HCT116 (cell line): ENCODE data around the gene RNF227. TPM values are rescaled to one million over a fixed set of nuclear protein-coding genes. Genes with fewer than 3 reads are reported as not detected.

Source experiments
- ATAC-seq: fragments of 200-7000 bp; cut with Tn5 transposase; 2 replicates; pipeline ENCODE4 v1.9.1; 2020; ENCODE audit warnings: mild to moderate bottlenecking, moderate library complexity
- BruUV-seq: library from RNA; stranded (reverse); fragments of 400-500 nt; replicated peaks from 2 replicates; lab custom pipeline; 2021; lab: Mats Ljungman, UMichigan
- CTCF ChIA-PET: fragments of 300-600 bp; sonication (Branson Sonifier 250); formaldehyde crosslinking; loops from one replicate; lab custom pipeline; 2021; ENCODE audit warnings: antibody characterized with exemption; lab: Charles Lee
- POLR2A ChIA-PET: fragments of 300-600, 350-600 bp; sonication (Branson Sonifier 250); formaldehyde crosslinking; loops from one replicate; lab custom pipeline; 2021; ENCODE audit warnings: antibody characterized with exemption; lab: Charles Lee
- RAD21 ChIA-PET, 2 experiments: fragments of 300-600 bp; sonication (Branson Sonifier 250); formaldehyde crosslinking; loops; one replicate each; lab custom pipeline; 2023; ENCODE audit warnings: low total read pairs in 2 of 2; ENCODE audit not compliant: uncharacterized antibody in 2 of 2, unreplicated experiment in 2 of 2, low non-redundant PET in 1 of 2; lab: Charles Lee
- DNase-seq: peaks from one replicate; pipeline ENCODE4 v3.0.0-alpha.2; 2010; ENCODE audit warnings: low read depth, low spot score
- H2AFZ ChIP-seq: fragments of 200-600 bp; shearing (Covaris generic), sonication (generic); 2 replicates; pipeline ENCODE4 v1.6.1; 2017; ENCODE audit warnings: low read depth, mixed run types, mixed read lengths, antibody characterized with exemption, low read length; ENCODE audit not compliant: poor library complexity, severe bottlenecking
- H3K27ac ChIP-seq: 2 replicates; pipeline ENCODE4 v1.5.1; 2012; ENCODE audit warnings: low read depth, low read length
- H3K27me3 ChIP-seq: fragments of 200-600 bp; sonication (generic); 2 replicates; pipeline ENCODE4 v1.6.1; 2016; ENCODE audit warnings: mixed run types, low read length, mixed read lengths; ENCODE audit not compliant: insufficient read depth
- H3K36me3 ChIP-seq, 2 experiments: fragments of 200-500 bp in 1 of 2; fragments of 200-600 bp in 1 of 2; sonication (Bioruptor generic) in 1 of 2; sonication (generic) in 1 of 2; 2 replicates each; pipeline versions ENCODE4 v1.5.1 to v1.6.1; 2014 to 2016; ENCODE audit warnings: low read length in 2 of 2, inconsistent platforms in 1 of 2, mixed read lengths in 1 of 2, mixed run types in 1 of 2; ENCODE audit not compliant: insufficient read depth in 2 of 2, control insufficient read depth in 1 of 2
- H3K4me1 ChIP-seq, 2 experiments: fragments of 200-600 bp in 1 of 2; sonication (generic) in 1 of 2; 2 replicates each; pipeline versions ENCODE4 v1.5.1 to v1.6.1; 2012 to 2017; ENCODE audit warnings: low read length in 2 of 2, inconsistent platforms in 1 of 2, mild to moderate bottlenecking in 1 of 2, mixed read lengths in 1 of 2, mixed run types in 1 of 2, moderate library complexity in 1 of 2; ENCODE audit not compliant: insufficient read depth in 2 of 2, control insufficient read depth in 1 of 2
- H3K4me2 ChIP-seq: fragments of 200-600 bp; sonication (generic); 2 replicates; pipeline ENCODE4 v1.6.1; 2017; ENCODE audit warnings: mixed run types, low read length, mixed read lengths
- H3K4me3 ChIP-seq, 2 experiments: fragments of 200-600 bp in 1 of 2; sonication (generic) in 1 of 2; replicated peaks in 1 of 2; 2 replicates each; pipeline ENCODE4 v1.5.1; 2011 to 2016; ENCODE audit warnings: low read length in 2 of 2, control low read depth in 1 of 2, low read depth in 1 of 2, mild to moderate bottlenecking in 1 of 2, mixed read lengths in 1 of 2, mixed run types in 1 of 2
- H3K79me2 ChIP-seq: fragments of 200-600 bp; sonication (generic); 2 replicates; pipeline ENCODE4 v1.6.1; 2017; ENCODE audit warnings: mild to moderate bottlenecking, mixed run types, low read length, moderate library complexity, mixed read lengths; ENCODE audit not compliant: insufficient read depth
- H3K9ac ChIP-seq: fragments of 200-600 bp; sonication (generic); 2 replicates; pipeline ENCODE4 v1.6.1; 2016; ENCODE audit warnings: low read length, mixed read lengths
- H3K9me2 ChIP-seq: fragments of 200-600 bp; sonication (generic), shearing (Covaris generic); 2 replicates; pipeline ENCODE4 v1.6.1; 2017; ENCODE audit warnings: mixed run types, mild to moderate bottlenecking, moderate library complexity; ENCODE audit not compliant: insufficient read depth
- H3K9me3 ChIP-seq, 2 experiments: fragments of 200-500 bp in 1 of 2; fragments of 200-600 bp in 1 of 2; sonication (Bioruptor generic) in 1 of 2; sonication (generic) in 1 of 2; 2 replicates each; pipeline ENCODE4 v1.6.1; 2014 to 2017; ENCODE audit warnings: low read length in 2 of 2, mixed read lengths in 2 of 2, inconsistent platforms in 1 of 2, low read depth in 1 of 2, mild to moderate bottlenecking in 1 of 2, mixed run types in 1 of 2, moderate library complexity in 1 of 2; ENCODE audit not compliant: control insufficient read depth in 1 of 2, insufficient read depth in 1 of 2
- H4K20me1 ChIP-seq: fragments of 200-600 bp; sonication (generic), shearing (Covaris generic); 2 replicates; pipeline ENCODE4 v1.6.1; 2017; ENCODE audit warnings: mixed run types, mild to moderate bottlenecking, moderate library complexity; ENCODE audit not compliant: insufficient read depth
- CBX3 ChIP-seq: IDR thresholded peaks from 2 replicates; pipeline ENCODE4 v1.6.1; 2012; ENCODE audit warnings: low read depth
- CEBPB ChIP-seq: IDR thresholded peaks from 2 replicates; pipeline ENCODE4 v1.6.1; 2012; ENCODE audit warnings: low read depth
- EGR1 ChIP-seq: IDR thresholded peaks from 2 replicates; pipeline ENCODE4 v1.6.1; 2012; ENCODE audit warnings: low read depth
- EZH2 ChIP-seq: fragments of 200-600 bp; sonication (generic); IDR thresholded peaks from 2 replicates; pipeline ENCODE4 v1.6.1; 2017; ENCODE audit warnings: antibody characterized with exemption, mixed run types
- FOSL1 ChIP-seq: IDR thresholded peaks from 2 replicates; pipeline ENCODE4 v1.6.1; 2012; ENCODE audit warnings: low read depth
- JUND ChIP-seq: IDR thresholded peaks from 2 replicates; pipeline ENCODE4 v1.6.1; 2012
- MAX ChIP-seq: IDR thresholded peaks from 2 replicates; pipeline ENCODE4 v1.6.1; 2012
- POLR2AphosphoS5 ChIP-seq: IDR thresholded peaks from 2 replicates; pipeline ENCODE4 v1.6.1; 2011; ENCODE audit warnings: mild to moderate bottlenecking, low read depth, low read length, moderate library complexity
- REST ChIP-seq: IDR thresholded peaks from 2 replicates; pipeline ENCODE4 v1.6.1; 2012; ENCODE audit warnings: low read depth
- SIN3A ChIP-seq: IDR thresholded peaks from 2 replicates; pipeline ENCODE4 v1.6.1; 2012; ENCODE audit warnings: low read depth
- SP1 ChIP-seq: IDR thresholded peaks from 2 replicates; pipeline ENCODE4 v1.6.1; 2012; ENCODE audit warnings: low read depth
- TCF7L2 ChIP-seq: IDR thresholded peaks from 2 replicates; pipeline ENCODE4 v1.7.0; 2011; ENCODE audit warnings: borderline replicate concordance, inconsistent platforms; ENCODE audit not compliant: insufficient read depth, insufficient read length; ENCODE audit errors: extremely low read depth
- YY1 ChIP-seq: IDR thresholded peaks from 2 replicates; pipeline ENCODE4 v1.6.1; 2011; ENCODE audit warnings: low read length, low read depth, moderate library complexity, mild to moderate bottlenecking; ENCODE audit not compliant: insufficient replicate concordance; ENCODE audit errors: extremely low read depth
- ZBTB33 ChIP-seq: IDR thresholded peaks from 2 replicates; pipeline ENCODE4 v1.6.1; 2011; ENCODE audit warnings: mild to moderate bottlenecking, low read length, moderate library complexity; ENCODE audit not compliant: insufficient replicate concordance; ENCODE audit errors: extremely low read depth
- ZFX ChIP-seq: fragments of 450-650 bp; IDR thresholded peaks from 2 replicates; pipeline ENCODE4 v1.6.1; 2017
- ZNF274 ChIP-seq: fragments of 200-500 bp; sonication (Bioruptor generic); IDR thresholded peaks from 2 replicates; pipeline ENCODE4 v1.6.1; 2014; ENCODE audit warnings: mild to moderate bottlenecking, low read depth, low read length, inconsistent platforms
- intact Hi-C: fragments of 100-400 bp; cut with micrococcal nuclease; formaldehyde crosslinking; loops from 2 replicates; pipeline ENCODE4 v1.10.0; 2022
- total RNA-seq: library from RNA; stranded (reverse); gene quantifications from one replicate; pipeline ENCODE4 v1.2.1, GENCODE V29; 2021; ENCODE audit not compliant: unreplicated experiment
- TF ChIP-seq, protein P1 (sequence below): IDR thresholded peaks from 2 replicates; pipeline ENCODE4 v1.6.1; 2012
- TF ChIP-seq, protein P2 (sequence below), 3 experiments: fragments of 200-600 bp in 1 of 3; sonication (generic) in 1 of 3; IDR thresholded peaks in 2 of 3; conservative IDR thresholded peaks in 1 of 3; 2 replicates each; pipeline ENCODE4 v1.5.1; 2012 to 2017; ENCODE audit warnings: low read depth in 2 of 3, low read length in 2 of 3, antibody characterized with exemption in 1 of 3, borderline replicate concordance in 1 of 3, control low read depth in 1 of 3, mild to moderate bottlenecking in 1 of 3, mixed read lengths in 1 of 3, mixed run types in 1 of 3, moderate library complexity in 1 of 3; ENCODE audit not compliant: insufficient read depth in 1 of 3

The RNF227 gene
- total RNA-seq, 1 experiment from 2014 or later = 0.74 TPM

GRCh38 chr17:7867881-7868329, 48.2 kb downstream of the RNF227 start:
- POLR2A ChIA-PET = no interaction called here
- Histone ChIP-seq H3K4me1 (peaks cover 3 to 14% of the 10 kb centered on the region in 2 experiments; a peak in 3 of 4 replicates), H3K36me3 (peaks cover 0 to 10% of the 10 kb centered on the region in 2 experiments; a peak in 2 of 4 replicates), H2AFZ (no peak overlapping the region), H3K27me3 (no peaks in the 10 kb centered on the region), H3K4me3 (no peak overlapping the region), H3K9me3 (peaks cover 0 to 9% of the 10 kb centered on the region in 2 experiments; a peak in 1 of 4 replicates), H3K27ac (no peak overlapping the region), H3K9me2 (no peaks in the 10 kb centered on the region), H3K79me2 (0 out of 2 replicates have a peak, but pooled peaks cover 4% of the 10 kb centered on the region), H4K20me1 (no peaks in the 10 kb centered on the region), H3K4me2 (no peak overlapping the region), H3K9ac (no peak overlapping the region)
- RAD21 ChIA-PET = no interaction called here
- CTCF ChIA-PET = no interaction called here
- no peak for TF ChIP-seq CBX3
- TF ChIP-seq, protein P1, sequence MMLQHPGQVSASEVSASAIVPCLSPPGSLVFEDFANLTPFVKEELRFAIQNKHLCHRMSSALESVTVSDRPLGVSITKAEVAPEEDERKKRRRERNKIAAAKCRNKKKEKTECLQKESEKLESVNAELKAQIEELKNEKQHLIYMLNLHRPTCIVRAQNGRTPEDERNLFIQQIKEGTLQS = no peak
- no peak for TF ChIP-seq REST
- no peak for TF ChIP-seq FOSL1
- no peak for TF ChIP-seq POLR2AphosphoS5
- no peak for TF ChIP-seq JUND
- TF ChIP-seq ZBTB33 = no peak
- TF ChIP-seq EZH2 = no peak
- TF ChIP-seq SIN3A = no peak
- no peak for TF ChIP-seq EGR1
- TF ChIP-seq, protein P2, sequence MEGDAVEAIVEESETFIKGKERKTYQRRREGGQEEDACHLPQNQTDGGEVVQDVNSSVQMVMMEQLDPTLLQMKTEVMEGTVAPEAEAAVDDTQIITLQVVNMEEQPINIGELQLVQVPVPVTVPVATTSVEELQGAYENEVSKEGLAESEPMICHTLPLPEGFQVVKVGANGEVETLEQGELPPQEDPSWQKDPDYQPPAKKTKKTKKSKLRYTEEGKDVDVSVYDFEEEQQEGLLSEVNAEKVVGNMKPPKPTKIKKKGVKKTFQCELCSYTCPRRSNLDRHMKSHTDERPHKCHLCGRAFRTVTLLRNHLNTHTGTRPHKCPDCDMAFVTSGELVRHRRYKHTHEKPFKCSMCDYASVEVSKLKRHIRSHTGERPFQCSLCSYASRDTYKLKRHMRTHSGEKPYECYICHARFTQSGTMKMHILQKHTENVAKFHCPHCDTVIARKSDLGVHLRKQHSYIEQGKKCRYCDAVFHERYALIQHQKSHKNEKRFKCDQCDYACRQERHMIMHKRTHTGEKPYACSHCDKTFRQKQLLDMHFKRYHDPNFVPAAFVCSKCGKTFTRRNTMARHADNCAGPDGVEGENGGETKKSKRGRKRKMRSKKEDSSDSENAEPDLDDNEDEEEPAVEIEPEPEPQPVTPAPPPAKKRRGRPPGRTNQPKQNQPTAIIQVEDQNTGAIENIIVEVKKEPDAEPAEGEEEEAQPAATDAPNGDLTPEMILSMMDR (IDR thresholded peaks at IDR 0.05 in 2 of 3, conservative IDR thresholded peaks at IDR 0.05 in 1 of 3; ENCODE audit: borderline replicate concordance in 1 of 3, insufficient read depth in 1 of 3, low read depth in 2 of 3, low read length in 2 of 3) = no peak
- TF ChIP-seq SP1 = no peak
- TF ChIP-seq YY1 = no peak
- no peak for TF ChIP-seq ZFX
- TF ChIP-seq MAX = no peak
- no peak for TF ChIP-seq TCF7L2
- TF ChIP-seq CEBPB = no peak
- no peak for TF ChIP-seq ZNF274
- DNase-seq = no peak
- intact Hi-C loops = no loop called here
- no peak for ATAC-seq
- BruUV-seq = no TSS peak
